HepG2 (cell line): Measurements from ENCODE around the gene DUSP12. TPM values are rescaled to one million over a fixed set of nuclear protein-coding genes. Genes with fewer than 3 reads are reported as not detected.

Source experiments
- ATAC-seq: fragments of 200-7000 bp; cut with Tn5 transposase; 3 replicates; pipeline ENCODE4 v1.9.1; 2020; ENCODE audit warnings: mild to moderate bottlenecking, moderate library complexity
- BruUV-seq: library from RNA; stranded (reverse); fragments of 400-500 nt; replicated peaks from 2 replicates; lab custom pipeline; 2021; lab: Mats Ljungman, UMichigan
- CTCF ChIA-PET: fragments of 300-600 bp; formaldehyde crosslinking; extraction: SDS; loops from one replicate; lab custom pipeline; 2021; ENCODE audit warnings: low total read pairs, inconsistent platforms, low intra/inter-chr PET ratio; lab: Yijun Ruan, JAX
- POLR2A ChIA-PET: fragments of 350-600 bp; sonication (Branson Sonifier 250); formaldehyde crosslinking; loops from one replicate; lab custom pipeline; 2020; ENCODE audit warnings: antibody characterized with exemption, inconsistent platforms; lab: Yijun Ruan, JAX
- DNase-seq: peaks from one replicate; pipeline ENCODE4 v3.0.0-alpha.2; 2015; ENCODE audit warnings: low spot score
- FAIRE-seq: peaks from 3 replicates; lab custom pipeline; 2011; peaks lifted over from hg19 to GRCh38; lab: Jason Lieb, UNC
- H2AFZ ChIP-seq: one replicate; pipeline ENCODE4 v1.6.1; 2011; ENCODE audit warnings: low read length, inconsistent platforms
- H3K27ac ChIP-seq: fragments of 300-600 bp; 3 replicates; pipeline ENCODE4 v1.8.0; 2011; ENCODE audit warnings: mixed run types, mild to moderate bottlenecking, mixed read lengths, low read length, inconsistent platforms; ENCODE audit not compliant: insufficient read depth; ENCODE audit errors: extremely low read length
- H3K27me3 ChIP-seq, 2 experiments: fragments of 200-600 bp in 1 of 2; 2 replicates in 1 of 2; 3 replicates in 1 of 2; pipeline versions ENCODE4 v1.6.0 to v1.8.0; 2011; ENCODE audit warnings: low read length in 2 of 2, mild to moderate bottlenecking in 2 of 2, moderate library complexity in 2 of 2, inconsistent platforms in 1 of 2; ENCODE audit not compliant: insufficient read depth in 2 of 2, control insufficient read depth in 1 of 2
- H3K36me3 ChIP-seq, 2 experiments: fragments of 200-600 bp in 1 of 2; replicated peaks in 1 of 2; 2 replicates in 1 of 2; 3 replicates in 1 of 2; pipeline versions ENCODE4 v1.5.1 to v1.8.0; 2011; ENCODE audit warnings: low read length in 2 of 2, inconsistent platforms in 1 of 2; ENCODE audit not compliant: insufficient read depth in 2 of 2, control insufficient read depth in 1 of 2
- H3K4me1 ChIP-seq: 2 replicates; pipeline ENCODE4 v1.5.1; 2012; ENCODE audit warnings: low read length, inconsistent platforms; ENCODE audit not compliant: insufficient read depth
- H3K4me2 ChIP-seq: 2 replicates; pipeline ENCODE4 v1.6.0; 2011; ENCODE audit warnings: low read depth, low read length, inconsistent platforms
- H3K4me3 ChIP-seq, 3 experiments: fragments of 200-600 bp in 1 of 3; sonication (generic), shearing (Covaris generic) in 1 of 3; replicated peaks in 1 of 3; 2 replicates each; pipeline ENCODE4 v1.5.1; 2011 to 2016; ENCODE audit warnings: low read length in 3 of 3, inconsistent platforms in 2 of 3, low read depth in 2 of 3, mild to moderate bottlenecking in 2 of 3, control low read depth in 1 of 3, mixed read lengths in 1 of 3; ENCODE audit not compliant: insufficient read depth in 1 of 3
- H3K79me2 ChIP-seq: one replicate; pipeline ENCODE4 v1.6.1; 2011; ENCODE audit warnings: low read length, inconsistent platforms; ENCODE audit not compliant: insufficient read depth
- H3K9ac ChIP-seq: 2 replicates; pipeline ENCODE4 v1.6.0; 2011; ENCODE audit warnings: mild to moderate bottlenecking, low read depth, low read length, inconsistent platforms; ENCODE audit not compliant: insufficient read depth
- H3K9me3 ChIP-seq: 2 replicates; pipeline ENCODE4 v1.5.1; 2012; ENCODE audit warnings: mild to moderate bottlenecking, low read length
- H4K20me1 ChIP-seq: 2 replicates; pipeline ENCODE4 v1.6.0; 2011; ENCODE audit warnings: inconsistent platforms, mild to moderate bottlenecking, low read length, moderate library complexity; ENCODE audit not compliant: insufficient read depth
- ADNP ChIP-seq: sonication (generic); formaldehyde crosslinking; IDR thresholded peaks from 2 replicates; pipeline ENCODE4 v1.4.0; 2020; ENCODE audit warnings: missing genetic modification reagents
- ATF3 ChIP-seq: sonication (generic); formaldehyde crosslinking; IDR thresholded peaks from 2 replicates; pipeline ENCODE4 v1.4.0; 2020; ENCODE audit warnings: missing genetic modification reagents
- ESRRA ChIP-seq: sonication (generic); formaldehyde crosslinking; IDR thresholded peaks from 2 replicates; pipeline ENCODE4 v1.5.1; 2020; ENCODE audit warnings: mild to moderate bottlenecking, low read depth, missing genetic modification reagents
- GABPA ChIP-seq, 2 experiments: IDR thresholded peaks; 2 replicates each; pipeline ENCODE4 v1.6.1; 2011 to 2016; ENCODE audit warnings: low read depth in 2 of 2, low read length in 1 of 2, missing biosample characterization in 1 of 2, missing genetic modification characterization in 1 of 2
- POLR2AphosphoS2 ChIP-seq: IDR thresholded peaks from 2 replicates; pipeline ENCODE4 v1.6.1; 2011; ENCODE audit warnings: low read depth, low read length, improper control_type of control experiment
- REXO4 ChIP-seq: sonication (generic); formaldehyde crosslinking; IDR thresholded peaks from 2 replicates; pipeline ENCODE4 v1.8.0; 2022; ENCODE audit warnings: missing genetic modification reagents, mild to moderate bottlenecking, borderline replicate concordance
- SAP130 ChIP-seq: IDR thresholded peaks from 2 replicates; pipeline ENCODE4 v1.6.1; 2016; ENCODE audit warnings: low read depth
- SP2 ChIP-seq: sonication (generic); formaldehyde crosslinking; IDR thresholded peaks from 2 replicates; pipeline ENCODE4 v1.5.1; 2020; ENCODE audit warnings: mild to moderate bottlenecking, missing genetic modification reagents
- THAP9 ChIP-seq: sonication (generic); formaldehyde crosslinking; IDR thresholded peaks from 2 replicates; pipeline ENCODE4; 2020; ENCODE audit warnings: missing genetic modification reagents, mild to moderate bottlenecking, borderline replicate concordance
- ZNF136 ChIP-seq: sonication (generic); formaldehyde crosslinking; IDR thresholded peaks from 2 replicates; pipeline ENCODE4 v1.8.1; 2022; ENCODE audit warnings: low read depth, mild to moderate bottlenecking, moderate library complexity, missing genetic modification reagents
- WGBS: methylation state at CpG from one replicate; pipeline ENCODE4 v1.1.6; 2017; ENCODE audit warnings: low lambda C conversion rate; 5-methylcytosine and 5-hydroxymethylcytosine counted together
- in situ Hi-C: cut with HindIII; loops from 2 replicates; pipeline ENCODE4 v1.10.0; 2017; ENCODE audit warnings: low pct_unique_long_range_greater_than_20kb; ENCODE audit not compliant: extremely low pct_ligation_motif_present
- intact Hi-C: fragments of 100-400 bp; cut with micrococcal nuclease; formaldehyde crosslinking; loops from one replicate; pipeline ENCODE4 v1.10.0; 2022; ENCODE audit not compliant: unreplicated experiment
- polyA plus RNA-seq, 8 experiments: library from polyadenylated mRNA; depleted of rRNA in 3 of 8; stranded (reverse) in 7 of 8; unstranded in 1 of 8; fragments of >200 nt; fragmentation: Illumina TruSeq in 4 of 8; extraction: Trizol in 4 of 8; gene quantifications; 2 replicates each; pipeline versions ENCODE4 v1.2.1 to v1.2.3, GENCODE V29; 2011 to 2016; ENCODE audit warnings: low read depth in 4 of 8, missing spikeins in 1 of 8, mixed read lengths in 1 of 8; ENCODE audit not compliant: insufficient read depth in 1 of 8
- total RNA-seq, 5 experiments: library from RNA; depleted of rRNA; stranded (reverse); fragments of >200 nt; fragmentation: Illumina TruSeq; extraction: Trizol; gene quantifications; 2 replicates each; pipeline ENCODE4 v1.2.3, GENCODE V29; 2016; ENCODE audit warnings: low read depth in 1 of 5
- TF ChIP-seq, protein P1 (sequence below): IDR thresholded peaks from 2 replicates; pipeline ENCODE4 v1.4.0; 2020; ENCODE audit warnings: mild to moderate bottlenecking, missing genetic modification reagents

Gene DUSP12
- total and polyA plus RNA-seq, 2 of the 13 experiments (the other 11 are each of a cell fraction or from before 2014, with no cell fraction given), result 36.7 to 37.1 TPM

GRCh38 chr1:161731981-161732718 is 17.4 kb upstream of the DUSP12 start:
- POLR2A ChIA-PET, result no interaction called here
- ATAC-seq (no peak), FAIRE-seq (no peak), DNase-seq (no peak)
- H3K9me3 ChIP-seq, result no peaks in the 10 kb centered on the region
- in situ Hi-C loops (no loop called here), intact Hi-C loops (no loop called here)
- H3K4me3 ChIP-seq, result no peak overlapping the region
- no peak for TF ChIP-seq ZNF136
- TF ChIP-seq GABPA (IDR thresholded peaks at IDR 0.05; ENCODE audit: low read depth, low read length), result no peak
- TF ChIP-seq GABPA (CRISPR knock-in tag; IDR thresholded peaks at IDR 0.05; ENCODE audit: low read depth), result no peak
- H2AFZ ChIP-seq, result no peak overlapping the region
- H3K4me1 ChIP-seq, result peaks cover 12% of the 10 kb centered on the region
- H3K27ac ChIP-seq, result no peak overlapping the region
- no peaks in the 10 kb centered on the region for H3K79me2 ChIP-seq
- no peak overlapping the region for H3K9ac ChIP-seq
- CTCF ChIA-PET, result no interaction called here
- H3K36me3 ChIP-seq, result no peaks in the 10 kb centered on the region
- peaks cover 0 to 30% of the 10 kb centered on the region in 2 experiments; a peak in 2 of 5 replicates for H3K27me3 ChIP-seq
- H3K4me2 ChIP-seq, result no peak overlapping the region
- no peaks in the 10 kb centered on the region for H4K20me1 ChIP-seq
- WGBS, result 22% methylated on average over 5 of the region's 5 CpGs
- BruUV-seq, result no TSS peak

DNA sequence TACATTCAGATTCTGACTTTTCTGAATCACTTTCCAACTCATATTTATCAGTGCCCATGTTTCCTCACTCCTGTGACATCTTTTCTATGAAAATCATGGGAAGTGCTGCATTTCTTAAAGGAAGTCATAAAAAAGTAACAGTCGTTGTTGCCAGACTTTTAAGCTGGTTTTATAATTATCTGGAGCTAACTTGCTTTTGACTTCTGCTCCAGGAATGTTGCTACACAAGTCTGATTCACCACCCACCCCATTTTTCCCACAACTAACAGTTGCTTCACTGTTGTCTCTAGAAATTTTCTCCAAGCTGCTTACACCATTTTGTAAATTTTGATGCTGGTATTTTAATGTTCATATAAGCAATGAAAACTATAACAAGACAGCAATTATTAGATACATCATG is 16.1 kb upstream of the DUSP12 start:
- ATAC-seq, result no peak
- H3K4me1 ChIP-seq, result no peaks in the 10 kb centered on the region
- no peak overlapping the region for H3K4me2 ChIP-seq
- H3K9ac ChIP-seq, result no peak overlapping the region
- peaks cover 0 to 25% of the 10 kb centered on the region in 2 experiments; a peak in 3 of 5 replicates for H3K27me3 ChIP-seq
- no peak overlapping the region for H2AFZ ChIP-seq
- no peaks in the 10 kb centered on the region for H3K79me2 ChIP-seq
- BruUV-seq, result no TSS peak
- DNase-seq, result no peak
- no peak for FAIRE-seq
- intact Hi-C loops (no loop called here), in situ Hi-C loops (no loop called here)
- no peaks in the 10 kb centered on the region for H3K9me3 ChIP-seq
- no peaks in the 10 kb centered on the region for H3K36me3 ChIP-seq
- WGBS, result 4% methylated on average over 1 of the region's 1 CpG
- POLR2A ChIA-PET, result no interaction called here
- CTCF ChIA-PET, result no interaction called here
- no peak overlapping the region for H3K27ac ChIP-seq
- no peaks in the 10 kb centered on the region for H4K20me1 ChIP-seq
- no peak overlapping the region for H3K4me3 ChIP-seq
- TF ChIP-seq ATF3 (CRISPR knock-in tag), result no peak
- TF ChIP-seq, protein P1, sequence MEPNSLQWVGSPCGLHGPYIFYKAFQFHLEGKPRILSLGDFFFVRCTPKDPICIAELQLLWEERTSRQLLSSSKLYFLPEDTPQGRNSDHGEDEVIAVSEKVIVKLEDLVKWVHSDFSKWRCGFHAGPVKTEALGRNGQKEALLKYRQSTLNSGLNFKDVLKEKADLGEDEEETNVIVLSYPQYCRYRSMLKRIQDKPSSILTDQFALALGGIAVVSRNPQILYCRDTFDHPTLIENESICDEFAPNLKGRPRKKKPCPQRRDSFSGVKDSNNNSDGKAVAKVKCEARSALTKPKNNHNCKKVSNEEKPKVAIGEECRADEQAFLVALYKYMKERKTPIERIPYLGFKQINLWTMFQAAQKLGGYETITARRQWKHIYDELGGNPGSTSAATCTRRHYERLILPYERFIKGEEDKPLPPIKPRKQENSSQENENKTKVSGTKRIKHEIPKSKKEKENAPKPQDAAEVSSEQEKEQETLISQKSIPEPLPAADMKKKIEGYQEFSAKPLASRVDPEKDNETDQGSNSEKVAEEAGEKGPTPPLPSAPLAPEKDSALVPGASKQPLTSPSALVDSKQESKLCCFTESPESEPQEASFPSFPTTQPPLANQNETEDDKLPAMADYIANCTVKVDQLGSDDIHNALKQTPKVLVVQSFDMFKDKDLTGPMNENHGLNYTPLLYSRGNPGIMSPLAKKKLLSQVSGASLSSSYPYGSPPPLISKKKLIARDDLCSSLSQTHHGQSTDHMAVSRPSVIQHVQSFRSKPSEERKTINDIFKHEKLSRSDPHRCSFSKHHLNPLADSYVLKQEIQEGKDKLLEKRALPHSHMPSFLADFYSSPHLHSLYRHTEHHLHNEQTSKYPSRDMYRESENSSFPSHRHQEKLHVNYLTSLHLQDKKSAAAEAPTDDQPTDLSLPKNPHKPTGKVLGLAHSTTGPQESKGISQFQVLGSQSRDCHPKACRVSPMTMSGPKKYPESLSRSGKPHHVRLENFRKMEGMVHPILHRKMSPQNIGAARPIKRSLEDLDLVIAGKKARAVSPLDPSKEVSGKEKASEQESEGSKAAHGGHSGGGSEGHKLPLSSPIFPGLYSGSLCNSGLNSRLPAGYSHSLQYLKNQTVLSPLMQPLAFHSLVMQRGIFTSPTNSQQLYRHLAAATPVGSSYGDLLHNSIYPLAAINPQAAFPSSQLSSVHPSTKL (CRISPR knock-in tag), result no peak
- no peak for TF ChIP-seq THAP9 (CRISPR knock-in tag)
- no peak for TF ChIP-seq ESRRA (CRISPR knock-in tag)
- no peak for TF ChIP-seq SAP130
- no peak for TF ChIP-seq REXO4 (CRISPR knock-in tag)
- TF ChIP-seq POLR2AphosphoS2, result no peak
- TF ChIP-seq ADNP (CRISPR knock-in tag), result no peak
- no peak for TF ChIP-seq SP2 (CRISPR knock-in tag)
